ENCODE data around the gene ZNF839.
"Not testable (repeated sequence)": the region's sequence is repeated elsewhere in the genome, so short reads cannot be mapped to it uniquely, and the experiment has no call there.

The ZNF839 gene

DNA sequence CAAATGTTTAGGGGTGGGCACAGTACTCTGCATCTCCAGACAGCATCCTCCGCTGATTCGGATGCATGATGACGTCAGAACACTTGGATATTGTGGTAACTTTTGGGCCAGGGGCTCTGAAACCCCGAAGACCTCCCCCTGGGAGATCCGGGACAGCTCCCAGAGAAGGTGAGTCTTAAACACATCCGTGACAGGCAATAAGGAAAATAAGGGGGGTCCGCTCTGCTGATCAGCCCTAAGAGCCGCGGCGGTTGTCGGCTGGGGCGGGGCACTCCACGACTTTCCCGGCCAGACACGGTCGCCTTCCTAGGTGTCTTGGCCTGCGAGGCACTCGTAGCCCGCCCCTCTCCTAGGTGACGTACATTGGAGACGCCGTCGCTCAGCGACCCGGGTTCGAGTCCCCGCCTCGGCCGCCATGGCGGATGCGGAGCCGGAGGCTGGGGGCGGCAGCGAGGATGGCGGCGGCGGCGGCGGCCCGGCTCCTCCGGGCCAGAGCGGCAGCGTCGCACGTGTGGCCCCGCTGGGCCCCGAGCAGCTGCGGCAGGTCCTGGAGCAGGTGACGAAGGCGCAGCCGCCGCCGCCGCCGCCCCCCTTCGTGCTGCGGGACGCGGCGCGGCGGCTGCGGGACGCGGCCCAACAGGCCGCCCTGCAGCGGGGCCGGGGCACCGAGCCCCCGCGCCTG lies at the start of gene ZNF839:
Gene ZNF839 (plus strand): TSS at position 396 of the 682 bp plus-strand sequence. CDS start 20 bp downstream, at position 416.
- DNase-seq: peak; percentile 81

DNA sequence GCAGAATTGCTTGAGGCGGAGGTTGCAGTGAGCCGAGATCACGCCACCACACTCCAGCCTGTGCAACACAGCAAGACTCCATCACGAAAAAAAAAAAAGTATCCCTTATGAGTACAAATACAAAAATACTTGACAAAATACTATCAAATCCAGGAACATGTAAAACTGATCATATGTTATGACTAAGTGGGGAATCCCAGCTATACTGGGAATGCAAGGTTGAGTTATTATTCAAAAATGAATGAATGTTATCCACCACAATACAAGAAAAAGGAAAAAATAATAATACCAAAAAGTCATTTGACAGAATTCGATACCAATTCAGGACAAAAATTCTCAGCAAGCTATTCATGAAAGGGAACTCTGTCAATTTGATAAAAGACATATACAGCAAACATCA lies 47.2 kb upstream of the ZNF839 start:
- no peak for DNase-seq

DNA sequence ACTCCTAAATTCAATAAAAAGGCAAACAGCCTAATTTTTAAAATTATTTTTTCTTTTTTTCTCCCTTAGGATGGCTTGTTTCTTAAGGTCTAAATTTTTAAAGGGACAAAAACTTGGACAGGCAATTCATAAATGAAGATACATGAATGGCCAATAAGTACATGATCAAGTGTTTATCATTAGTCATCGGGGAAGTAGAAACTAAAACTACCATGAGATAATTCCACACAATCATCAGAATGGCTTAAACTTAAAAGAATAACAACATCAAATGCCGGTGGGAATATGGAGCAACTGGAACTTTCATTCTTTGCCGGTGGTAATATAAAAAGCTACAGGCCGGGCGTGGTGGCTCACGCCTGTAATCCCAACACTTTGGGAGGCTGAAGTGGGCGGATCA lies 43.7 kb upstream of the ZNF839 start:
- DNase-seq: no peak

DNA sequence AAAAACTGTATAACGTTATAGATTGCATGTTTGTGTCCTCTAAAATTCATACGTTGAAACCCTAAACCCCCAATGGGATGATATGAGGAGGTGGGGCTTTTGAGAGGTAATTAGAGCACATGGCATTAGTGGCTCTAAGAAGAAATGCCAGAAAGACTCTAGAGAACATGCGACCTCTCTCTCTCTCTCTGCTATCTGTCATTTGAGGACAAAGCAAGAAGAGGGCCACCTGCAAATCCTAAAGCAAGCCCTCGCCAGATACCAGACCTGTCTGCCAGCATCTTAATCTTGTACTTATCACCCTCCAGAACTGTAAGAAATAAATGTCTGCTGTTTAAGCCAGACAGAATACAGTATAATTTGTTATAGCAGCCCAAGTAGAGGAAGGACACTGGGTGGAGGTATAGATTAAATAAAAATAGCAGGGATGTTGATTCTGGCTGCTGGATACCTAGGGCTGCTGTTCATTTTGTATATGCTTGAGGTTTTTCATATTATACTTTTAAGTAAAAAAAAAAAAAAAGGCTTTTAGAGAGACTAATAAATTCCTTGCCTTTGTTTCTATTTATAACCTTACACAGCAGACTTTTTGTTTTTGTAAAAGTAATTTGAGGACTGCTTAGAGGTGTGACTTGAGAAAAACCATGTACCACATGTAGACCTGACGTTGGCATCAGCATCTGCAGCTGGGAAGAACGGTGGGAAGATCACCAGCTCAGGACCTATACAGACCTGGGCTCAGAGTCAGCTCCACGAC lies 41.5 kb upstream of the ZNF839 start:
- DNase-seq: no peak

DNA sequence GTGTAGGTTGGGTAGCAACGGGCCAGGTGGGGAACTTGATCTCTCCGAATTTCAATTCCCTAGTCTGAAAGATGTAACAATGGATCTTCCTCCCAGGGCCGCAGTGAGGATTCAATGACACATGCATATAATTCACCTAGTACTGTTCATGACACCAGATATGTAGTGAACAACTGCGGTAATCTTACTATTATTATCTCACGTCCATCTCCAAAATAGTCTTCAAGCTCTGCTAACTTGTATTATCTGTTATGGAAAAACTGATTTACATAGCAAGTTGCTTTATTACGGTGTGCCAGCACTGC lies 41.0 kb upstream of the ZNF839 start:
- no peak for DNase-seq

DNA sequence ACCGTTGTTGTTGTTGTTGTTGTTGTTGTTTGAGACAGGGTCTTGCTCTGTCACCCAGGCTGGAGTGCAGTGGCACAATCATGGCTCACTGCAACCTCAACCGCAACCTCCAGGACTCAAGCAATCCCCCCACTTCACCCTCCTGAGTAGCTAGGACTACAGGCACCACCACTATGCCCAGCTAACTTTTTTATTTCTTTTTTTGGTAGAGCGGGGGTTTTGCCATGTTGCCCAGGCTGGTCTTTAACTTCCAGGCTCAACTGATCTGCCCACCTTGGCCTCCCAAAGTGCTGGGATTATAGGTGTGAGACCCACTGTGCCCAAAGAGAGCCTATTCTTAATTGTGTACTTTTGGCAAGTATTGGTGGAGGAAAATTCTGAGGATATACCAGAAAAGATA lies 40.3 kb upstream of the ZNF839 start:
- no peak for DNase-seq

DNA sequence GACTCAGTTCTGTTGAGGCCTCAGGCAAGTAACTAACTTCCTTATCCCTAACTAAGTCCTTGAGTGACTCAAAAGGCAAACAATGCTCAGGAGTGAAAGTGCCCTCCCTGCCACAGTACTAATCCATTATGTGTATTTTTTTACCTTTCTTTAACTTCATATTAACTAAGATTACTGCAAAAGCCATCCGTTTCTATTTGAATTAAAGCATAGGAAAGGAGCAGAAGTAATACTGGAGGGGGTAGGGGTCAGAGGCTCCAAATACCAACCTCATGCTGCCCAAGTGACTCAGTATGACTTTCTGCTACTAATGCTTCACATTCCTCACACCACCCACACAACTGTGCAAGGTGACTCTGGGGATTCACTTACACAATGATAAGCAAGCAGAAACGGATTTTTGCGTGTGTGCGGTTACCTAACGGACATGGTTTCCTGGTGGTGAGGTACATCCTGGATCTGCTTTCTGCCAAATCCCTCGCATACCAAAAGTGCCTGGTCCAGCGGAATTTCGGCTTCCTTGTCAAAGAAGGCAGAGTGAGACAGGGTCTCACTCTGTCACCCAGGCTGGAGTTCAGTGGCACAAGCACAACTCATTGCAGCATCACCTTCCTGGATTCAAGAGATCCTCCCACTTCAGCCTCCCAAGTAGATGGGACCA lies 39.7 kb upstream of the ZNF839 start:
- DNase-seq: no peak

DNA sequence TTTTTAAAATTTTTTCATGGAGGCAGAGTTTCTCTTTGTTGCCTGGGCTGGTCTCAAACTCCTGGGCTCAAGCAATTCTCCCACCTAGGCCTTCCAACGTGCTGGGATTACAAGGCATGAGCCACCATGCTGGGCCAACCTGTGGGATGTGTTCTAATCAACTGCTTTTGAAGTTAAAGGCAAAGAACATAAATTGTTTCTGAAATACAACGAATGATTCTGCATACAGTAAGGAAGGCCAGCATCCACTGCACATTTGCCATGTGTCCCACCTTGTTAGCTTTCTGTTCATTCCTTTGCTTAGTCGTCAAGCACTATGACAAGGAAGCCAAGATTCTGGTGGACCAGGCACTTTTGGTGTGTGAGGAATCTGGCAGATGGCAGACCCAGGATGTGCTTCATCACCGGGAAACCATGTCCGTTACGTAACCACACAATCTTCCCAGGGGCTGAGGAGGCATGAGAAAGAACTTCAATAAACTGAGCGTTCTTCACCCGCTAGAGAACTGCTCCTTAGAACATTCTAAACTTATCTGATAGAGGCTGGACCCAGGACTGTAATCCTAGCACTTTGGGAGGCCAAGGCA lies 39.1 kb upstream of the ZNF839 start:
- no peak for DNase-seq

DNA sequence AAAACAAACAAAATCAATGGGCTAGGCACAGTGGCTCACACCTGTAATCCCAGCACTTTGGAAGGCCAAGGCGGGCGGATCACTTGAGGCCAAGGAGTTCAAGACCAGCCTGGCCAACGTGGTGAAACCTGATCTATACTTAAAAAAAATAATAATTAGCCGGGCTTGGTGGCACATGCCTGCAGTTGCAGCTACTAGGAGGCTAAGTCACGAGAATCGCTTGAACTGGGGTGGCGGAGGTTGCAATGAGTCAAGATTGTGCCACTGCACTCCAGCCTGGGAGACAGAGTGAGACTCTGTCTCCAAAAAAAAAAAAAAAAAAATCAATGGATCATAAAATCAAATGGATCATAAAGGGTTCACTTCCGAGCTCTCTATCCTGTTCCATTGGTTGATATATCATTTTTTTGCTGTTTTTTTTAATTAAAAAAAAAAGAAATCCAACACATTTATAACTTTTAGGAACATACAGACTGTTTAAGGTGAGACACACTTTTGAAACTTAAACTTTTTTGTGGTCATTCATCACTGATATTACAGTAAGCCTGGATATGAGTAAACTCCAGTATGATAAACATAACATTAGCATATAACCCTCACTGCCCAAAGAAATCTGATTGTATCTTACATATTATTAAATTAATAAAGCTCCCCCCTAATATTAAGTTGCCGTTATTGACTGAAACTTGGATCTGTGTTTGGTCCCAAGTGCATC lies 36.6 kb upstream of the ZNF839 start:
- DNase-seq: no peak

DNA sequence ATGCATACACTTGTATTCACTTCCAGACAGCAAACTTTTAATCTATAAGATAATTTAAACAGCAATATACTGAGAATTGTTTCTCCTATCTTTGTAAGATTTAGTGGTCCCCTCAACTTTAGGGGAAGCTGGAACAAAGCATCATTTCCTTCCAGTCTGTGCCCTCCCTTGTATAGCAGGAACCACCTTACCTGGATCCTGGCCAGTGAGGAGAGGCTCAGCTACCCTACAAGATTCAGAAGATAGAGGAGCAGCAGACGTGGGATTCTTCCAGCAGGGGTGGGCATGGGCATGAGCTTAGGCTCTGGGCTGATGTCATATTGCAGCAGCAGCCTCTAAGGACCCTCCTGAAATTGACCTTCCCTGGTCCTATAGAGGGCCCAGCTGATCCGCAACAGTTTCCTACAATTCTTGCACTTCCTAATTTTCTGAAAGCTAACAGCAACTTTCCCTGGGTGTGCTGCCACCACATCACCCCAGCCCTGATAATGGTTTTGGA lies 35.9 kb upstream of the ZNF839 start:
- no peak for DNase-seq

DNA sequence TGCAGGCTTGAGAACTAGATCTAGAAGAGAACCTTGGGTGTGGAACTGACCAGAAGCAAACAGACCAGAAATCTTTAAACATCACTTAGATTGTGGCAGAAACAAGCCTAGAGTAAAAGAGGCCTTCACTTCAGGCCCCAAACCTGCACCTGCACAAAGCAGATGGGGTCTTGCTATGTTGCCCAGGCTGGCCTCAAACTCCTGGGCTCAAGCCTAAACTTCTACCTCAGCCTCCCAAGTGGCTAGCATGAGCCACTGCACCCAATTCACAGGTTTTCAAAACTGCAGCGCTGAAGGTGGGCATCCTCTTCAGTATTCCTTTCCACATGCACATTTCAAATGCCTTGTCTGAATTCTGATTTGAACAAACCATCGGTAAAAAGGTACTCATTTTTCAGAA lies 34.4 kb upstream of the ZNF839 start:
- no peak for DNase-seq

DNA sequence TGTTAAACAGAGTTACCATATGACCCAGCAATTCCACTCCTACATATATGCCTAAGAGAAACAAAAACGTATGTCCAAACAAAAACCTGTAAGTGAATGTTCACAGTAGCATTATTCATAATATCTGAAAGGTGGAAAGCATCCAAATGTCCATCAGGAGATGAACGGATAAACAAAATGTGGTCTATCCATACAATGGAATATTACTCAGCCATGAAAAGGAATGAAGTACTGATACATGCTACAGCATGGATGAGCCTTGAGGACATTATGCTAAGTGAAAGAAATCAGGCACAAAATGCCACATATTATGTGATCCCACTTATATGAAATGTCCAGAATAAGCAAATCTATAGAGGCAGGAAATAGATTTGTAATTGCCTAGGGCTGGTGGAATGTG lies 31.4 kb upstream of the ZNF839 start:
- DNase-seq: no peak

DNA sequence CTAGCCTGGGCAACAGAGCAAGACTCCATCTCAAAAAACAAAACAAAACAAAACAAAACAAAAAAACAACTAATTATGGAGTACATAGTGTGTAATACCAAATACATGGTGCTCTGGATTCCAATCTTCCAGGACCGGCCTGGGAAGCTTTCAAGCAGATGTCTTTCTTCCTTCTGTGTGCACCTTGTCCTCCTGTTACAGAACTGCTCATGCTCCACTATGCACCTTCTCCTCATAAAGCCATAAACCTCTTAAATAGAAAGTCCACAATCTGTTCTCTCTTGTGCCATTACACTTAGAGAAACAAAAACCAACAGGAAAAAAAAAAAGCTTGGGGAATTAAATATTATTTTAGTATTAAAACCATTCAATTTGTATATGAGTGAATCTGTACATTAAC lies 27.1 kb upstream of the ZNF839 start:
- no peak for DNase-seq

DNA sequence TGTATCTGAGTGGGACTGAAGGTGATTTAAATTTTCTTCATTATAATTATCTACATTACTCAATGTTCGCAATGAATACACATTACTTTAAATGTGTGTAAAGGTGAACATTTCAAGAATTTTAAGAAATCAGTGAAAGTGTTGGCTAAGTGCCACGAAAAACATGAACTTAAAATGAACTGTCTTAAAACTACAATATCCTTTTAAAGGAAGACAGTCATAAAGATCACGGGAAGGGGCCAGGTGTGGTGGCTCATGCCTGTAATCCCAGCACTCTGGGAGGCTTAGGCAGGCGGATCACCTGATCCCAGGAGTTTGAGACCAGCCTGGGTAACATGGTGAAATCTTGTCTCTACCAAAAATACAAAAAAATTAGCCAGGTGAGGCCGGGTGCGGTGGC lies 25.8 kb upstream of the ZNF839 start:
- DNase-seq: no peak

DNA sequence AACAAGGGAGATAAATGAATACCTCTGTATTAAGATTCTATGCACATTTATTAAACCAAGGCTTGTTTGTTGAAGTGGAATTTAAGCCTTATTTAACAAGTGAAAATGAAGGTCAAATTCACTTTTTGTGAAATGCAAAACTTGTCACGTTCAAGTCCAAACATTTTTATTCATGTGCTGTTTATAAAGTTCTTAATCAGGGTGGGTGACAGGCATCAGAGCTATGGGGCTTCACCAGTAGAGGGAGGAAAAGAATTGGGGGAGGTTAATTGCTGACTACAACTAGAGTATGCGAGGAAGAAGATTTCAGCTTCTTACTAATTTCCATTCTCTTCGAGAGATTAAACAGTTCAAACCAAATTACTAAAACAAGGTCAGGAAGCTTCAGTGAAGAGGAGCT lies 24.3 kb upstream of the ZNF839 start:
- DNase-seq: no peak

DNA sequence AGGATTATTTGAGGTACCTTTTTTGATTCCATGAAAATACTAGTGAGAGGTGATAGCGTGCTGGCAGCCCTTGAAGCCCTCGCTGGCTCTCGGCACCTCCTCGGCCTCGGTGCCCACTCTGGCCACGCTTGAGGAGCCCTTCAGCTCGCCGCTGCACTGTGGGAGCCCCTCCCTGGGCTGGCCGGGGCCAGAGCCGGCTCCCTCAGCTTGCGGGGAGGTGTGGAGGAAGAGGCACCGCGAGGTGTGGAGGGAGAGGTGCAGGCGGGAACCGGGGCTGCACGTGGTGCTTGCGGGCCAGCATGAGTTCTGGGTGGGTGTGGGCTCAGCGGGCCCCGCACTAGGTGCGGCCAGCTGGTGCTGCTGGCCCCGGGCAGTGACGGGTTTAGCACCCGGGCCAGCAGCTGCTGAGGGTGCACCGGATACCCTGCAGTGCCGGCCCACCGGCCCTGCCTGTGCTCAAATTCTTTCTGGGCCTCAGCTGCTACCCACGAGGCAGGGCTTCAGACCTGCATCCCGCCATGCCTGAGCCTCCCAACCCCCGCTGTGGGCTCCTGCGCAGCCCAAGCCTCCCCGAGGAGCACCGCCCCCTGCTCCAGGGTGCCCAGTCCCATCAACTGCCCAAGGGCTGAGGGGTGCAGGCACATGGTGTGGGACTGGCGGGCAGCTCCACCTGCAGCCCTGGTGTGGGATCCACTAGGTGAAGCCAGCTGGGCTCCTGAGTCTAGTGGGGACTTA lies 21.9 kb upstream of the ZNF839 start:
- no peak for DNase-seq

DNA sequence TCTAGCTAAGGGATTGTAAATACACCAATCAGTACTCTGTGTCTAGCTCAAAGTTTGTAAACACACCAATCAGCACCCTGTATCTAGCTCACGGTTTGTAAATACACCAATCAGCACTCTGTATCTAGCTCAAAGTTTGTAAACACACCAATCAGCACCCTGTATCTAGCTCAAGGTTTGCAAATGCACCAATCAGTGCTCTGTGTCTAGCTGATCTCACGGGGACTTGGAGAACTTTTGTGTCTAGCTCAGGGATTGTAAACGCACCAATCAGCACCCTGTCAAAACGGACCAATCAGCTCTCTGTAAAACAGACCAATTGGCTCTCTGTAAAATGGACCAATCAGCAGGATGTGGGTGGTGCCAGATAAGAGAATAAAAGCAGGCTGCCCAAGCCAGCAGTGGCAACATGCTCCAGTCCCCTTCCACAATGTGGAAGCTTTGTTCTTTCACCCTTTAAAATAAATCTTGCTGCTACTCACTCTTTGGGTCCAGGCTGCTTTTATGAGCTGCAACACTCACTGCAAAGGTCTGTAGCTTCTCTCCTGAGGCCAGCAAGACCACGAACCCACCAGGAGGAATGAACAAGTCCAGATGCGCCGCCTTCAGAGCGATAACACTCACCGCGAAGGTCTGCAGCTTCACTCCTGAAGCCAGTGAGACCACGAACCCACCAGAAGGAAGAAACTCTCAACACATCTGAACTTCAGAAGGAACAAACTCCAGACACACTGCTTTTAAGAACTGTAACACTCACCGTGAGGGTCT lies 21.1 kb upstream of the ZNF839 start:
- DNase-seq: not testable (repeated sequence)

DNA sequence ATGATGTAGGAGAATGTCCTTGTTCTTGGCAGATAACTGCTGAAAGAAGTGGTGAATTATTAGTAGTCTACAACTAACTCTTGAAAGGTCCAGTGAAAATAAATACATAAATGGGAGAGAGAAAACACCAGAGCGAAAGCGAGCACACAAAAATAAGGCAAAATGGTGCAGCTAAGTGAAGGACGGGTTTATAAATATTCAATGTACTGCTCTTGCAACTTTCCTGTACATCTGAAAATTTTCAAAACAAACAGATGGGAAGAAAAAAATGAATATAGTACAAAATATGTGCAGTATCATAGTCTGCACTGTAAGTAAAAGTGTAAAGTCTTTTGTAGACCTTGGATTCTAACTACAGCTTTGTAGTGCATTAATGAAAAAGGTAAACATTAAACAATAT lies 15.9 kb upstream of the ZNF839 start:
- no peak for DNase-seq

DNA sequence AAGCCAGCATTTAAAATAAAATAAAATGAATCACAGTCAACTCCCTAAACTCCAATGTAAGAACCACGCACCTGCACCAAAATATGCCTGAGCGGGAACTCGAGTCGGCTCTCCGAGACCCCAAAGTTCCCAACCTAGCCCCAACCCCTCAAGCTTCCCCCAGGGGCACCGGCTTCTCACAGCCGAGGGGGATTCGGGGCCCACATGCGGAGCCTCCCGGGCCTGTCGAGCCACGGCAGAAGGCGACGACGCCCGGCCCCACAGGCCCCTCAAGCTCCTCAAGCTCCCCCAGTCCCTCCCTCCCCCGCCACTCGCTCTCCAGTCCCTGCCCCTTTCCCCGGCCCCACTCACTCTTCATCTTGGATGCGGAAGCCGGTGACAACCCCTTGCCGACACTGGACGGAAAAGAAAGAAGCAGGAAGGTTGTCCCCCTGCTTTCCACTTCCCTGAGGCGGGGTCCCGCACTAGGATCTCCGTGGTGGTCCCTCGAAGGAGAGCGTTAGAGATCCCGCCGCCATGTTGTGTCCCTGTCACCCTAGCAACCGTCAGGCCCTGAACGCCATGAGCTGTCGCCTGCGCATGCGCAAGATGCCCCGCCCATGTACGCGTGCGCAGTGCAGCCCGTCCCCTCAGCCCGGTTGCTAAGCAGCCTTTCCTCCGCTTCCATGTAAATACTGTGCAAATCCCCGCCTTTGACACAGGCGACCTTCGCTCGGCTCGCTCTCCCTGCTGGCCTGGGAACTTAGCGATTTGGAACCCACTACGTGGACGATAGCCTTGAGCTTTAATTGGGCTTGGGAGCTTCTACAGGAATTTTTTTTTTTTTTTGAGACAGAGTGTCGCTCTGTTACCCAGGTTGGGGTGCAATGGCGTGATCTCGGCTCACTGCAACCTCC lies 14.7 kb upstream of the ZNF839 start, which contains the start of gene MOK:
Gene MOK (minus strand): TSS at position 554 of the 896 bp plus-strand sequence. CDS start 196 bp downstream, at position 358.
- DNase-seq: peak; percentile 84

All from SHP77 treated with DMSO at 0.1 percent for 48 hours (cell line).